ENCODE results near the gene IFT88. TPM values are rescaled to one million over a fixed set of nuclear protein-coding genes. Genes with fewer than 3 reads are reported as not detected.

The IFT88 gene
- total RNA-seq, 1 experiment from 2014 or later: 11.9 TPM

GRCh38 chr13:20719783-20720182 lies 152.8 kb downstream of the IFT88 start:
- no peak overlapping the region for H3K4me2 ChIP-seq (ENCODE audit: low read length)
- ChIA-PET POLR2A (ENCODE audit: unreplicated experiment) (no interaction called here), CTCF (no interaction called here)
- no peaks in the 10 kb centered on the region for H3F3A ChIP-seq (ENCODE audit: low read length, unreplicated experiment)
- H3K79me2 ChIP-seq (ENCODE audit: low read length): no peaks in the 10 kb centered on the region
- DNase-seq: no peak
- H3K27me3 ChIP-seq (ENCODE audit: low read length): no peaks in the 10 kb centered on the region
- H2AFZ ChIP-seq (ENCODE audit: low read length): no peak overlapping the region
- no peak overlapping the region for H3K9ac ChIP-seq (ENCODE audit: low read length)
- no peak overlapping the region for H3K27ac ChIP-seq (ENCODE audit: low read length)
- ATAC-seq: no peak
- no peaks in the 10 kb centered on the region for H3K4me1 ChIP-seq (ENCODE audit: insufficient read depth, low read length)
- no TSS peak for BruUV-seq (replicated peaks)
- H3K4me3 ChIP-seq (ENCODE audit: low read length): no peak overlapping the region
- no peaks in the 10 kb centered on the region for H4K20me1 ChIP-seq (ENCODE audit: low read length)
- no peaks in the 10 kb centered on the region for H3K36me3 ChIP-seq (ENCODE audit: low read depth, low read length)
- no peak for TF ChIP-seq CTCF (conservative IDR thresholded peaks at IDR 0.05; ENCODE audit: low read depth, low read length)
- no peak for TF ChIP-seq EZH2phosphoT487 (IDR thresholded peaks at IDR 0.05; ENCODE audit: borderline replicate concordance, low read length)
- no peak for TF ChIP-seq EZH2 (IDR thresholded peaks at IDR 0.05; ENCODE audit: low read length, unreplicated experiment)
- H3K9me3 ChIP-seq (ENCODE audit: low read length): no peaks in the 10 kb centered on the region
- intact Hi-C loops (cut with micrococcal nuclease): loop anchor here (10.0 kb wide), 1 partner anchor 65 kb away; no protein-coding TSS in a partner anchor
- H3K9me2 ChIP-seq (replicated peaks; ENCODE audit: low read length): no peaks in the 10 kb centered on the region

- Histone ChIP-seq H2AFZ (ENCODE audit: low read length) (no peak overlapping the region), H4K20me1 (ENCODE audit: low read length) (no peaks in the 10 kb centered on the region), H3K4me2 (ENCODE audit: low read length) (no peak overlapping the region), H3K9me2 (replicated peaks; ENCODE audit: low read length) (no peaks in the 10 kb centered on the region), H3K36me3 (ENCODE audit: low read depth, low read length) (no peaks in the 10 kb centered on the region), H3F3A (ENCODE audit: low read length, unreplicated experiment) (no peaks in the 10 kb centered on the region), H3K9ac (ENCODE audit: low read length) (no peak overlapping the region), H3K4me3 (ENCODE audit: low read length) (no peak overlapping the region), H3K27me3 (ENCODE audit: low read length) (no peaks in the 10 kb centered on the region), H3K4me1 (ENCODE audit: insufficient read depth, low read length) (no peaks in the 10 kb centered on the region), H3K27ac (ENCODE audit: low read length) (no peak overlapping the region), H3K9me3 (ENCODE audit: low read length) (no peaks in the 10 kb centered on the region), H3K79me2 (ENCODE audit: low read length) (no peaks in the 10 kb centered on the region)
- intact Hi-C loops (cut with micrococcal nuclease): no loop called here
- ChIA-PET CTCF (no interaction called here), POLR2A (ENCODE audit: unreplicated experiment) (no interaction called here)
- no peak for TF ChIP-seq CTCF (conservative IDR thresholded peaks at IDR 0.05; ENCODE audit: low read depth, low read length)
- no peak for TF ChIP-seq EZH2 (IDR thresholded peaks at IDR 0.05; ENCODE audit: low read length, unreplicated experiment)
- TF ChIP-seq EZH2phosphoT487 (IDR thresholded peaks at IDR 0.05; ENCODE audit: borderline replicate concordance, low read length): no peak
- BruUV-seq (replicated peaks): no TSS peak
- DNase-seq (no peak), ATAC-seq (no peak)
These were observed 153.5 kb downstream of the IFT88 start for GRCh38 chr13:20720499-20720898.

GRCh38 chr13:20721058-20721453 lies 154.1 kb downstream of the IFT88 start:
- no TSS peak for BruUV-seq (replicated peaks)
- DNase-seq (no peak), ATAC-seq (no peak)
- Histone ChIP-seq H3K27me3 (ENCODE audit: low read length) (no peaks in the 10 kb centered on the region), H3K9me3 (ENCODE audit: low read length) (no peaks in the 10 kb centered on the region), H3K4me2 (ENCODE audit: low read length) (no peak overlapping the region), H3K36me3 (ENCODE audit: low read depth, low read length) (no peaks in the 10 kb centered on the region), H3K27ac (ENCODE audit: low read length) (no peak overlapping the region), H3K9me2 (replicated peaks; ENCODE audit: low read length) (no peaks in the 10 kb centered on the region), H3K4me3 (ENCODE audit: low read length) (no peak overlapping the region), H2AFZ (ENCODE audit: low read length) (no peak overlapping the region), H3K79me2 (ENCODE audit: low read length) (no peaks in the 10 kb centered on the region), H3F3A (ENCODE audit: low read length, unreplicated experiment) (no peaks in the 10 kb centered on the region), H3K4me1 (ENCODE audit: insufficient read depth, low read length) (no peaks in the 10 kb centered on the region), H4K20me1 (ENCODE audit: low read length) (no peaks in the 10 kb centered on the region), H3K9ac (ENCODE audit: low read length) (no peak overlapping the region)
- no peak for TF ChIP-seq EZH2 (IDR thresholded peaks at IDR 0.05; ENCODE audit: low read length, unreplicated experiment)
- TF ChIP-seq CTCF (conservative IDR thresholded peaks at IDR 0.05; ENCODE audit: low read depth, low read length): no peak
- TF ChIP-seq EZH2phosphoT487 (IDR thresholded peaks at IDR 0.05; ENCODE audit: borderline replicate concordance, low read length): no peak
- intact Hi-C loops (cut with micrococcal nuclease): no loop called here
- ChIA-PET CTCF (no interaction called here), POLR2A (ENCODE audit: unreplicated experiment) (no interaction called here)
